CD14-positive monocyte (primary cell): ENCODE results near the gene NACAD. TPM values are rescaled to one million over a fixed set of nuclear protein-coding genes. Genes with fewer than 3 reads are reported as not detected.

Source experiments
- DNase-seq, 3 donors: peaks; one replicate each; pipeline ENCODE4 v3.0.0-alpha.2; 2011 to 2022
- H2AFZ ChIP-seq: 2 replicates; pipeline ENCODE4 v1.6.0; 2012; ENCODE audit warnings: mild to moderate bottlenecking, low read depth, low read length, inconsistent platforms; ENCODE audit not compliant: insufficient read depth, poor library complexity, severe bottlenecking
- H3K27ac ChIP-seq, 2 donors: 1 replicate in 1 of 2; 2 replicates in 1 of 2; pipeline ENCODE4 v1.5.1; 2012 to 2013; ENCODE audit warnings: low read length in 2 of 2, control low read depth in 1 of 2, inconsistent platforms in 1 of 2, low read depth in 1 of 2, mild to moderate bottlenecking in 1 of 2
- H3K27me3 ChIP-seq, 2 donors: one replicate each; pipeline versions ENCODE4 v1.6.0 to v1.6.1; 2011 to 2013; ENCODE audit warnings: low read length in 2 of 2; ENCODE audit not compliant: control insufficient read depth in 2 of 2, insufficient read depth in 2 of 2
- H3K36me3 ChIP-seq, 2 donors: replicated peaks in 1 of 2; 1 replicate in 1 of 2; 2 replicates in 1 of 2; pipeline versions ENCODE4 v1.5.1 to v1.6.1; 2012 to 2013; ENCODE audit warnings: low read length in 2 of 2, control low read depth in 1 of 2, inconsistent platforms in 1 of 2, mild to moderate bottlenecking in 1 of 2; ENCODE audit not compliant: insufficient read depth in 2 of 2, control insufficient read depth in 1 of 2
- H3K4me1 ChIP-seq, 2 donors: 1 replicate in 1 of 2; 2 replicates in 1 of 2; pipeline versions ENCODE4 v1.5.1 to v1.6.1; 2012 to 2013; ENCODE audit warnings: low read length in 2 of 2, control low read depth in 1 of 2, inconsistent platforms in 1 of 2, mild to moderate bottlenecking in 1 of 2, moderate library complexity in 1 of 2; ENCODE audit not compliant: insufficient read depth in 2 of 2, control insufficient read depth in 1 of 2
- H3K4me2 ChIP-seq: replicated peaks from 2 replicates; pipeline ENCODE3; 2012; ENCODE audit warnings: low read length, moderate library complexity, mild to moderate bottlenecking; ENCODE audit not compliant: poor library complexity, severe bottlenecking; ENCODE audit errors: extremely low read depth
- H3K4me3 ChIP-seq, 3 experiments: fragments of 200-600 bp in 1 of 3; sonication (generic) in 1 of 3; replicated peaks in 1 of 3; 1 replicate in 2 of 3; 2 replicates in 1 of 3; pipeline ENCODE4 v1.5.1; 2011 to 2013; ENCODE audit warnings: low read length in 3 of 3, mild to moderate bottlenecking in 3 of 3, control low read depth in 2 of 3, low read depth in 2 of 3, inconsistent platforms in 1 of 3, moderate library complexity in 1 of 3
- H3K79me2 ChIP-seq: 2 replicates; pipeline ENCODE4 v1.6.0; 2012; ENCODE audit warnings: mild to moderate bottlenecking, control low read depth, inconsistent platforms, low read length, moderate library complexity; ENCODE audit not compliant: insufficient read depth
- H3K9ac ChIP-seq: 2 replicates; pipeline ENCODE4 v1.6.0; 2017; ENCODE audit warnings: low read length, mild to moderate bottlenecking; ENCODE audit not compliant: insufficient read depth, poor library complexity, severe bottlenecking
- H3K9me3 ChIP-seq, 2 donors: replicated peaks in 1 of 2; 1 replicate in 1 of 2; 2 replicates in 1 of 2; pipeline versions ENCODE4 v1.5.1 to v1.6.1; 2012 to 2013; ENCODE audit warnings: low read length in 2 of 2, control low read depth in 1 of 2; ENCODE audit not compliant: control insufficient read depth in 1 of 2, insufficient read depth in 1 of 2
- H4K20me1 ChIP-seq: 2 replicates; pipeline ENCODE4 v1.6.0; 2012; ENCODE audit warnings: mild to moderate bottlenecking, low read length, control low read depth, moderate library complexity; ENCODE audit not compliant: insufficient read depth
- H3K27ac Mint-ChIP-seq, 7 donors: one replicate each; pipeline ENCODE4 v1.8.0; 2020; ENCODE audit warnings: mild to moderate bottlenecking in 7 of 7, mixed read lengths in 7 of 7, moderate library complexity in 6 of 7, inconsistent platforms in 2 of 7
- H3K27me3 Mint-ChIP-seq, 3 donors: one replicate each; pipeline ENCODE4 v1.8.0; 2021 to 2022; ENCODE audit warnings: low read depth in 3 of 3, mild to moderate bottlenecking in 3 of 3, mixed read lengths in 3 of 3, moderate library complexity in 3 of 3, inconsistent platforms in 1 of 3
- H3K36me3 Mint-ChIP-seq, 2 donors: one replicate each; pipeline ENCODE4 v1.8.0; 2020; ENCODE audit warnings: mixed read lengths in 2 of 2, inconsistent platforms in 1 of 2, mild to moderate bottlenecking in 1 of 2
- H3K4me1 Mint-ChIP-seq: one replicate; pipeline ENCODE4 v1.8.0; 2020; ENCODE audit warnings: mild to moderate bottlenecking, mixed read lengths
- H3K4me3 Mint-ChIP-seq, 2 donors: one replicate each; pipeline ENCODE4 v1.8.0; 2020; ENCODE audit warnings: mild to moderate bottlenecking in 2 of 2, mixed read lengths in 2 of 2, moderate library complexity in 1 of 2
- H3K9me3 Mint-ChIP-seq, 7 donors: one replicate each; pipeline ENCODE4 v1.8.0; 2020 to 2022; ENCODE audit warnings: mixed read lengths in 7 of 7, mild to moderate bottlenecking in 6 of 7, moderate library complexity in 6 of 7, inconsistent platforms in 2 of 7
- CTCF ChIP-seq: fragments of 200-600 bp; IDR thresholded peaks from one replicate; pipeline ENCODE4 v1.8.0; 2022; ENCODE audit warnings: antibody characterized with exemption, mild to moderate bottlenecking
- WGBS: methylation state at CpG from one replicate; pipeline ENCODE4 v1.1.5; 2013; ENCODE audit warnings: missing lambda C conversion rate; ENCODE audit not compliant: insufficient coverage; 5-methylcytosine and 5-hydroxymethylcytosine counted together
- intact Hi-C, 2 donors: fragments of 100-400 bp; cut with micrococcal nuclease; formaldehyde crosslinking; loops; one replicate each; pipeline versions ENCODE4 v1.15.0 to v1.15.1; 2023
- polyA plus RNA-seq, 3 donors: library from polyadenylated mRNA; depleted of rRNA in 1 of 3; unstranded in 2 of 3; stranded (reverse) in 1 of 3; fragments of 300-500 nt in 2 of 3; fragments of >200 nt in 1 of 3; fragmentation: Illumina TruSeq in 2 of 3; gene quantifications; 1 replicate in 2 of 3; 2 replicates in 1 of 3; pipeline ENCODE4 v1.2.3, GENCODE V29; 2012 to 2021

NACAD gene
- polyA plus RNA-seq, 3 donors, result 0.04 TPM; not detected in 2

DNA sequence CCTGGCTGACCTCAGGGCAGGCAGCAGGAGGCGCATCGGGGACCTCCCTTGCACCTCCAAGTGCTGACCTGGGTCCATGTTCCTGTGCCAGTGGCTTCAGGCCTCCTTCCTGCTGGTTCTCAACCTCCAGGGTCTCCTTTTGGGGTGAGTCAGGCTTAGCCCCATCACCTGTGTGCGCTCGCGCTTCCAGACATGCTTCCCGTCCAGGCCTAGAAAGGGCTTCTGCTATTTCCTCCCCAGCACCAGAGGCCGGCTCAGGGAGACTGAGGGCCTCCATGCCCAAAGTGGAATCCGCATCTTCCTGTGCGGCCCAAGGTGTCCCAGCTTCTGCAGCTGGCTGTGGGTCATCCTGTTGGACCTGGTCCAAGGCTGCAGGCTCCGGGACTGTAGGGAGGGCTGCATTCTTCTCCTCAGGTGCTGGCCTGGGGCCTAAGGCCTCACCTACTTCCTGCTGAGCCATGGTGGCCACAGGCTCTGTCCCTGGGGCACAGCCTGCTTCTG is 5.9 kb downstream of the NACAD start:
- DNase-seq, result no peak
- Histone ChIP-seq H3K27ac (no peak overlapping the region), H3K4me1 (no peaks in the 10 kb centered on the region), H3K27me3 (peaks cover 0 to 8% of the 10 kb centered on the region in 2 donors), H3K9me3 (no peaks in the 10 kb centered on the region), H3K36me3 (peaks cover 0 to 1% of the 10 kb centered on the region in 2 donors), H4K20me1 (peaks cover 6% of the 10 kb centered on the region), H3K79me2 (no peaks in the 10 kb centered on the region), H3K4me2 (no peak overlapping the region), H3K4me3 (no peak overlapping the region), H3K9ac (no peak overlapping the region), H2AFZ (no peak overlapping the region)
- H3K27me3 Mint-ChIP-seq, result peaks cover 7 to 16% (median 9%) of the 10 kb centered on the region in 3 donors
- no peak for TF ChIP-seq CTCF
- no peaks in the 10 kb centered on the region for H3K4me1 Mint-ChIP-seq
- WGBS, result 77% methylated on average over 7 of the region's 10 CpGs
- peaks cover under 1% of the 10 kb centered on the region in 2 donors for H3K36me3 Mint-ChIP-seq
- intact Hi-C loops, result no loop called here
- peak overlapping the region in 1 of 7 donors; percentile 77 for H3K27ac Mint-ChIP-seq
- H3K4me3 Mint-ChIP-seq, result no peak overlapping the region
- H3K9me3 Mint-ChIP-seq, result peaks cover 0 to under 1% (median 0%) of the 10 kb centered on the region in 7 donors

- no peak overlapping the region for H3K4me2 ChIP-seq
- Mint-ChIP-seq H3K27me3 (peaks cover 1 to 10% (median 4%) of the 10 kb centered on the region in 3 donors), H3K9me3 (no peaks in the 10 kb centered on the region), H3K27ac (no peak overlapping the region), H3K36me3 (peaks cover 3 to 7% of the 10 kb centered on the region in 2 donors), H3K4me1 (no peaks in the 10 kb centered on the region), H3K4me3 (no peak overlapping the region)
- no peaks in the 10 kb centered on the region for H3K79me2 ChIP-seq
- peaks cover under 1 to 8% of the 10 kb centered on the region in 2 donors for H3K36me3 ChIP-seq
- H3K4me3 ChIP-seq, result no peak overlapping the region
- no peak overlapping the region for H3K27ac ChIP-seq
- WGBS, result 93% methylated on average over 16 of the region's 18 CpGs
- H3K27me3 ChIP-seq, result peaks cover 0 to 3% of the 10 kb centered on the region in 2 donors
- H2AFZ ChIP-seq, result no peak overlapping the region
- intact Hi-C loops, result no loop called here
- H3K9ac ChIP-seq, result no peak overlapping the region
- H4K20me1 ChIP-seq, result peaks cover 13% of the 10 kb centered on the region
- DNase-seq, result no peak
- H3K4me1 ChIP-seq, result no peaks in the 10 kb centered on the region
- H3K9me3 ChIP-seq, result no peaks in the 10 kb centered on the region
- TF ChIP-seq CTCF, result no peak
Measured at GRCh38 chr7:45082031-45082830, 6.5 kb downstream of the NACAD start.
